DMS153 treated with DMSO at 0.1 percent for 48 hours (cell line): ENCODE data around the gene ABCA2.

Experiments used
- DNase-seq: peaks from one replicate; lab custom pipeline; 2025; ENCODE audit not compliant: unreplicated experiment; lab: John Stamatoyannopoulos, UW

ABCA2 gene

GRCh38 chr9:137001857-137002645 lies 26.0 kb downstream of the ABCA2 start:
- no peak for DNase-seq

GRCh38 chr9:137000177-137000930 lies 27.7 kb downstream of the ABCA2 start:
- DNase-seq = no peak

- no peak for DNase-seq
Measured at GRCh38 chr9:136997830-136998234, 30.2 kb downstream of the ABCA2 start.

- no peak for DNase-seq
Measured at GRCh38 chr9:136997371-136997770, 30.7 kb downstream of the ABCA2 start.

- DNase-seq = no peak
Measured at GRCh38 chr9:136996361-136997292, 31.4 kb downstream of the ABCA2 start, which contains the start of gene CLIC3. TSS of gene CLIC3 (minus strand) at chr9:136996568. CDS start at chr9:136996543, 25 bp downstream.

GRCh38 chr9:136995772-136996311 lies 32.2 kb downstream of the ABCA2 start:
- no peak for DNase-seq

GRCh38 chr9:136995362-136995761 lies 32.7 kb downstream of the ABCA2 start:
- DNase-seq = no peak

- DNase-seq = no peak
Measured at GRCh38 chr9:136994888-136995230, 33.2 kb downstream of the ABCA2 start.

- DNase-seq = no peak
Measured at GRCh38 chr9:136994180-136994887, 33.7 kb downstream of the ABCA2 start.

- DNase-seq = no peak
Measured at GRCh38 chr9:136992819-136993369, 35.1 kb downstream of the ABCA2 start.

- DNase-seq = peak; percentile 78
Measured at GRCh38 chr9:136991993-136992818, 35.8 kb downstream of the ABCA2 start, which contains the start of gene PAXX. TSS of gene PAXX (plus strand) at chr9:136992422. CDS start at chr9:136992444, 22 bp downstream.

GRCh38 chr9:136990242-136990911 lies 37.7 kb downstream of the ABCA2 start:
- peak; percentile 56 for DNase-seq

GRCh38 chr9:136988872-136989271 lies 39.2 kb downstream of the ABCA2 start:
- DNase-seq = no peak

- DNase-seq = no peak
Measured at GRCh38 chr9:136985853-136986252, 42.2 kb downstream of the ABCA2 start.

- no peak for DNase-seq
Measured at GRCh38 chr9:136985027-136985602, 42.9 kb downstream of the ABCA2 start.

GRCh38 chr9:136984464-136985026 lies 43.5 kb downstream of the ABCA2 start:
- no peak for DNase-seq

- DNase-seq = no peak
Measured at GRCh38 chr9:136983656-136984314, 44.3 kb downstream of the ABCA2 start.
